NCI-H2081 treated with DMSO at 0.1 percent for 48 hours (cell line): ENCODE results near the gene CACNB4.
"Not testable (repeated sequence)": the region's sequence is repeated elsewhere in the genome, so short reads cannot be mapped to it uniquely, and the experiment has no call there.

Experiments
- DNase-seq: peaks from one replicate; lab custom pipeline; 2025; lab: John Stamatoyannopoulos, UW

The CACNB4 gene

DNA sequence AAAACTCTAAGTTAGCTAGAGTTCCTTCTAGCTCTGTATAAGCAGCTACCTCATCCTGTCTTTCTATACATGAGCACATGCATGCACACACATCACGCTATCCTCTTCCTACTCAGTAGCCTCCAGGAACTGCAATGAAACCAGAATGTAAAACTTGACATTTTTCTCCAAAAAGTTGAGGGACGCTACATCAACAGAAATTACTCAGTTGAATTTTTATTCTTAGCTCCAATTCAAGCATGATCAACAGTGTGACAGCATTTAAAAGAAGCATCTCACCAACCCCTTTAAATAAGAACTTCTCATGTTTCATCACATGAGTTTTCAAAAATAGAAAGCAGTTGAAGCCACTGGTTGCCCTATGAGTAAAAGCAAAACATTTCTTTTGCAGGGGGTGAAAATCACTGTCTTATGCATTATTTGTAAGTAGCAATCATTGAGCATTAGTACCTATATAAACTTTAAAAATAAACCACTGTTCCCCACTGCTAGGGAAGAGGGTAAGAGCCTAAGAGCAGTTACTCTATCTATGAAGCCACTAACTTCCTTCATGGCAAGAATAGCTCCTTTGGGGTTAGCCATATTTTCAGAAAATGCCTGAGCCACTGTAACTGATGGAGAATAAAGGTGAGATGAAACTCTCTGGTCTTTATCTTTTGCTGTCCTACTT lies 192.7 kb downstream of the CACNB4 start:
- no peak for DNase-seq

DNA sequence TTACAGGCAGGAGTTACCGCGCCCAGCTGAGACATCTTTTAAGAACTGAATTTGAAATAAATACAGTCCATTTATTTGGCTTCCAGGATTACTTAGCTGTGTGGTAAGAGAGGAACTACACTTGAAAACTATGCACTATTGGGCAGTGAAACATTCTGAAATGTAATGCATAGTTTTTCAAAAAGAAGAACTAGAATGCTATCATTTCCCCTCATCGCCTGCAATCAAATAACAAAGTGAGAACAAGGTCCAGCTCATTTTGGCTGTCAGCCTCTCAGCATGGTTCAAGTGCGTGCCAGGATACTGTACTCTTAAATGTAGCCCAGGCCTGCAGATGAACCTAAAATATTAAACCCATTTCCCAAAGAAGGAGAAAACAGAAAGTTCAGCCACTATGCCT lies 194.0 kb downstream of the CACNB4 start:
- no peak for DNase-seq

DNA sequence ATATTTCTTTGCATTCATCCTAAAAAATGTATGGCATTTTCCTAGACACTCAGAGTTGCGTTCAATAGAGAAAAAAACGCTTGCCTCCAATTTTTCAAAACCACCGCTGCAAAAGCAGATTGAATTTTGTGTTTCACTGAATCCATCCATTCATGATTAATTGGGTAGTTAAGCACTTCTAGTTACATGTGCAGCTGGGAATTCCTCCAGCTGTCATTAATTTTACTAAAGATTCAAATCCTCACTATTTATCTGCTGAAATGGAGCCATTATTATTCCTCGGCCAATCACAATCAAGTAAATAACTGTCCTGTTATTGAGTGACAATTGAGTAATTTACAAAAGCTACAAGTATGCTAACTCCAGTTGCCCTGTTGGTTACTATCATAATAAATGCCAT lies 194.8 kb downstream of the CACNB4 start:
- DNase-seq, result no peak

DNA sequence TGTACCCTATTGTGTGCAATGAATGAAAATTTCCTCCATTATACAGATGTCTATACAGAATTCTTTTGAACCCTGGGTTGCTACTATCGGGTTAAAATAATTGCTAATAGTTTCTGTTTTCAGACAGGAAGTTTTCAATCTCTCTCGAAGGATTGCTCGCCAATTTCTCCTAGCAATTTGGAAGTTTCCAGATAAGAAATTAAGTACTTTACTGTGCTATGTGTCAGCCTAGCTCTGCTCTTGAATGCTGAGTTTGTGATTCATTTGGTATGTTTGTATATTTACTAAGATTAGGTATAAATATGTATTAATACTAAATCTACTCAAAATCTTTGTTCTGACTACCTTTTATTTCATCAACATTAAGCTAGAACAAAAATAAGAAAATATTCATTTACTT lies 196.0 kb downstream of the CACNB4 start:
- no peak for DNase-seq

DNA sequence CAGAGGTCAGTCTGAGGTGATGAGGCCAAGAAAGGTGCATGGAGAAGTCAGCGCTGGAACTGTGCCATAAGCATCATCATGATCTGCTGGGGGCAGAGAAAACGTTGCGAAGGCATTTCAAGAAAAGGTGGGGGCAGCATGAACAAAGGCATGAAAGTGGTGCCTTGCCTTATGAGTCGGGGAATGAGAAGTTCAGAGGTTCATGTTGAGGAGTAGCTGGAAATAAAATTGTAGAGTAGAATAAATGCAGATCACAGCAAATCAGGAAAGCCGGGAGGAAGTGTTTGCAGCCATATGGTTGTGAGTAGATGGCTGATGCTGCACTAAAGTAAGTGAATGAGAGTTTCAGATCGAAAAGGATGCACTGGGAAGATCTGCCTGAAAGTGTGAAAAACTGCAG lies 198.5 kb downstream of the CACNB4 start:
- no peak for DNase-seq

DNA sequence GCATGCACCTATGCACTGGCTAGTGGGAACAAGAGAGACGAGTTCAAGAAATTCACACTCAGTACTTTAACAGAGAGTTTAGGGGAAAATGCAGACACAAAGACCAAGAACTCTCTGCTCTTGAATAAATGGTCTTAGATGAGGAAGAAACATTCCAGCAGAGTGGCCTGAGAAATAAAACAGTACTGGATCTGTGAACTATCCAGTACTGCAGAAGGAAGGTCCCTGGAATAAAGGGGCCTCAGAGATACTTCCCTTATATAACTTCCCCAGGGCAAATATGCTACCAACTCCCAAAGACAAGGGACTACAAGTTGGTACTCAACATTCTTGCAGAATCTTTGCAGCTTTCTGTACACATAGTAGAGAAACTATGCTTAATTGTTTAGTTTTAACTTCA lies 199.7 kb downstream of the CACNB4 start:
- DNase-seq, result no peak

DNA sequence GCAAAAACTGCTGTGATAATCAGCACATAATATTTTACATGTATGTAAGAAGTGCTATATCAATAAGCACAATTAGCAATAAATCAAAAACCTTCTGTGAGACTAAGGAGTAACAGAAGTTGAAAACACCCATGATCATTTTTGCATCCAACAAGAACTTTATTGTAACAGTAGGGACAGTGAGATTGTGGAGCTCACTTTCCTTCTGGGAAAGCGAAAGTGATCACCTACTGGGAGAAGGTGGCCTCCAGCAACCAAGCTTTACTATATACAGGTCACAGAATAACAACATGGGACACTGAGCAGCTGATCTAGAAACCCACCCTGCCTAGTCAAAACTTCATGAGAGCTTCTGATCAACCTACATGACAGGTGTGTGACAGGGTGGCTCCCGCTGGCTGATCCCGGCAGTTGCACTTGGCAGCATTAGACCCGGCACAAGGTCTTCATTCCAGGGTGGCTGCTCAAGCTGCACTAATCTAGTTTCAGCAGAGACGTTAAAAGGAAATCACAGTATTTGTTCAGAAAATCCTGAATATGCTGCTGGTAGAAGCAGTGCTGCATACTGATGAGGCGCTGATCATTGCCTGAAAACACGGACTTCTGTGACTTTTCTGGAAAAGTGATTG lies 207.2 kb downstream of the CACNB4 start:
- DNase-seq, result no peak

DNA sequence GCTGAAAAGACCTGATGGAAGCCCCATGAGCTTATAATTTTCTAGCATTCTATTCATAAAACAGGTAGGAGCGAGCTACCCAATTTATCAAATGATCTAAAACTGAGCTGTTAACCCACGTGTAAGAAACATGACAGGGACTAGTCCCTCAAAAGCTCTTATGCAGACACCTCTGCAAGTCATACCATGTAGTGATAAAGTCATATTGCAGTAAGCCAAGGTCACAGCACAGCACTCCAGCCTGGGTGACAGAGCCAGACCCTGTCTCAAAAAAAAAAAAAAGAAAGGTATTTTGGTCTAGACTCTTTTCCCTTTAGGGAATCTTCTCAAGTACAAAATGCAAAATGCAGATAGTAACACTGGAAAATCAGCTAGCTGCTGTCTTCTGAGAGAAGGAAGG lies 211.7 kb downstream of the CACNB4 start:
- no peak for DNase-seq

DNA sequence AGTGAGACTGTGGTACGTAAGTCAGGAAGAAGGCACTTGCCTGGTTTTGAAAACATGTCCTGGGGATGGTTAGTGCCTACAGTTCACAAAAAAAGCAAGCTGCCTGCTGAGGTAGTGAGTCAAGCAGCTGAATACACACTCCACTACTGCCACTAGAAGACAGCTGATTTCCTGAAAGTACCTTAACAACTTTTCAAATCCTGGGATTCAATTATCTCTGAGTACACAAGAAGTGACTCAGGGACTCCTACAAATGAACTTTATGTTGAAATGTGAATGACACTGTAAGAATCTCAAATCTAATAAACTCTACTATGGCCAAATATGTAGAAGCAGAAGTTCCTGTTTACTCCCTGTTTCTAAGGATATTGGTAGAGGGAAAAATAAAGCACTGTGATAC lies 212.6 kb downstream of the CACNB4 start:
- DNase-seq, result no peak

DNA sequence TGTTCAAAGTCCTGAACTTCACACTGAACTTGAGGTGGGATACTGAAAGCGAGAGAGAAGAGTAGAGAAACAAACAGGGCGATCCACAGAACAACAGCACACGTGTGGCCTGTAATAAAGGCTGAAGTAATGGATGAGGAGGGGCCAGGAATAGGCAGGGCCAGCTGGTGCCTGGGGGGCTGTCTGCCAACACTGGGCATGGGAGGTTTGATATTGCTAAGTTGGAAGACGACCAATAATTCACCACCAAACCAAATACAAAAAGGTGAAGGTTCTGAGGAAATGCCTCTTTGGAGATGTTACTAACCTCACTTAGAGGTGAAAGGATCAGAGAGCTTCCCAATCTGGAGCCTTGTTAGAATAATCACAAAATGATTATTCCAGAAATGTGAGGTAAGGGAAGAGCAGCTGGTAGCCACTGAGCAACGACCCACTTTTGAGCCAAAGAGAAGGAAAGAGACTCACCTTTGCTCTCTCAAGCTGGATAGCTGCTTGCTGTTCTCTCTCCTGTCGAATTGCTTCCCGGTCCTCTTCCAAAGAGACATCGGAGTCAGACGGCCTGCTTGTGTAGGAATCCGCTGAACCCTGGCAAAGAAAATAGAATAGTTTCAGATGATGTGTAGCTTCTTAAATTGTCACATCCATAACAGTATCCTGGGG lies 215.9 kb downstream of the CACNB4 start:
- DNase-seq, result no peak

DNA sequence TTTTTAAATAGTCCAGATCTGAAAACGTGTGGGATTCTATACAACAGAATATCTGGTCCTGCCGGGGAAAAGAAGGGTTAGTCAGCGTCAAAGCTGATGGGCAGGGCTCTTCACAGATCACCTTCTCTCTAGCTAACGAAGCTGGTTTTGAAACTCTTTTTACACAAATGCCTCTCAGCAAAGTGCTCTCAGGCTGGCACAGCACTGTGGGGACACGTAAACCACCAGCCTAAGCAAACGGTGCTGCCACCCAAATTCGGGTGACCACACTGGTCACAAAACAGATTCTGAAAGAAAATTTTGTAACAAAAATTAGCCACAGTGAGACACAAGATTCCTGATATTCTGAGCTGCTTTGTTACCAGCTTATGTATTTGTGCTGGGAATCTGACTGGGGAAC lies 217.5 kb downstream of the CACNB4 start:
- no peak for DNase-seq

DNA sequence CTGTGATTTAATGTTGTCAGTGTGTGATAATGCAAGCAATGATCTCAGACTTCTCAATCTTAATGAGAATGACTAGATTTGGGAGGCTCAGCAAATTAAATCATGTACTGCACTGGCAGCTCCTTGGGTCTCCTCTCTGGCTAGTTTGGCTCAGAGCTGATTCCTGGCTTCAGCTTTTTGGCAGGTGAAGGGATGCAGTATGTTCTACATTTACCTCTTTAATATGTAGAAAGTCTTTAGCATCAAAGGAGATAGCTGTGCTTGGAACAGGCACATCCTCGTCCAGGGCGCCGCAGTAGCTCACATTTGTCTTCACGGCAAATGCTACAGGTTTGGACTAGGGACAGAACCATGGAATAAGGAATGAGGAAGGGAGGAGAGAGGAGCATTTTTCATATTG lies 218.3 kb downstream of the CACNB4 start:
- no peak for DNase-seq

DNA sequence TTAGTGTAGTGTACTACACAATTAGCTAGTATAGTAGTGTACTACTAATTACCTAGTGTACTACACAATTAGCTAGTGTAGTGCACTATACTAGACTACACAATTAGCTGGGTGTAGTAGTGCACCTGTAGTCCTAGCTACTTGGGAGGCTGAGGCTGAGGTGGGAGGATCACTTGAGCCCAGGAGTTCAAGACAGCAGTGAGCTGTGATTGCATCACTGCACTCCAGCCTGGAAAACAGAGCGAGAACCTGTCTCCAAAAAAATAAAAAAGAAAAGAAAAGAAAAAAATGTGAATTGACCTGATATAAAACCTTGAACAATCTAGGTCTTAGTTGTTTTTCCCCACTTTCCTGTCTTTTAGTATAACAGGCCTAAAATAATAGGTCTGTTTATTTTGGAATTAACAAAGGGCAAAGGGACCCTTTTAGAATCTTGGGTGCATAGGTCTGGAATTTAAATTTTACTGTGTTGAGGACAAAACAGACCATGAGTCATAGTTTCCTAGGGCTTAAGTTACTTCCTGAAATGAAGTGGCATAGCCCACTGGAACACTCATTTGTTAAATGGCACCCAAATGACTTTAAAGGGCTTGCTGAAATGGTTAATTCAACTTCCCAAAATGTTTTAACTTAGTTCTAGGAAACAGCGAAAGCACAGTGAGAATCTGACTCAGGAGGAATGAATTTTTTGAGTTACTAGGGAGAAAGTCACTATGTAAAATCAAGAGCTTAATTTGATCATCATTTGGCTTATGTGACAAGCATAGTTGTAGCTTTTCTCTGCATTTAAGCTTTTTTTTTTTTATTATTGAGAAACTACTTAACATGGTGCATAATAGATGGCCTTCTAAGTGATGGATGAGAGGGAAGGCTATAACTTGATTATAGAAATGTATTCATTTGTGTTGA lies 219.9 kb downstream of the CACNB4 start:
- no peak for DNase-seq

DNA sequence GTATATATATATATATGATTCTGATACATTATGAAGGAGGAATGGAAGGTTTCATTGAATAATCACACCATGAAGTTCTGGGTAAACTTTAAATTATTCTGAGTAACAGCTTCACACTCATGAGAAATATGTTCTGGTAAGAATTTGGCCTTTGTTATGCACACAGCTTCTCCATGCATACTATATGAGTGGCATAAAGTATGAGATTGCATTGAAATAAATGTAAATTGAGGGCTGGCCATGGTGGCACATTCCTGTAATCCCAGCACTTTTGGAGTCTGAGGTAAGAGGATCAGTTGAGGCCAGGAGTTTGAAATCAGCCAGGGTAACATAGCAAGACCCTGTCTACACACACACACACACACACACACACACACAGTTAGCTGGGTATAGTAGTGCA lies 220.6 kb downstream of the CACNB4 start:
- no peak for DNase-seq

DNA sequence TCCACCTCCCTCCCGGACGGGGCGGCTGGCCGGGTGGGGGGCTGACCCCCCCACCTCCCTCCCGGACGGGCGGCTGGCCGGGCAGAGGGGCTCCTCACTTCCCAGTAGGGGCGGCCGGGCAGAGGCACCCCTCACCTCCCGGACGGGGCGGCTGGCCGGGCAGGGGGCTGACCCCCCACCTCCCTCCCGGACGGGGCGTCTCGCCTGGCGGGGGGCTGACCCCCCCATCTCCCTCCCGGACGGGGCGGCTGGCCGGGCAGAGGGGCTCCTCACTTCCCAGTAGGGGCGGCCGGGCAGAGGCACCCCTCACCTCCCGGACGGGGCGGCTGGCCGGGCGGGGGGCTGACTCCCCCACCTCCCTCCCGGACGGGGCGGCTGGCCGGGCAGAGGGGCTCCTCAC lies 223.2 kb downstream of the CACNB4 start:
- DNase-seq, result not testable (repeated sequence)

DNA sequence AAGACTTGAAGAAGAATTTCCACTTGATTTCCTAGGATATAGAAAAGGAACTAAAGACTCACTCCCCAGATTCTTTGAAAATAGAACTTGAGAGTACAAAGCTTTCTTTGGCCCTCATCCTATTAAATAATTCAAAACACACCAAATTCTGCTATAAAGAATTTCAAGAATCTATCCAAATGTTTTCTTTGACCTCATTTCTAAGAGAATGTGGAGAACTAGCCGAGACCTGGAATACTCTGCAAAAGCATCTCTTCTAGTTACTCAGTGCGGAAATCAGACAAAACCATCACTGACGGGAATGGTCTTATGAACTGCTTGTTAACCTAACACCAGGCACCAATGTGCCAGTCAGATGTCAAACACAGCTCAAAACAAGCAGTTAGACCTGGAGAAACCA lies 226.4 kb downstream of the CACNB4 start:
- no peak for DNase-seq

DNA sequence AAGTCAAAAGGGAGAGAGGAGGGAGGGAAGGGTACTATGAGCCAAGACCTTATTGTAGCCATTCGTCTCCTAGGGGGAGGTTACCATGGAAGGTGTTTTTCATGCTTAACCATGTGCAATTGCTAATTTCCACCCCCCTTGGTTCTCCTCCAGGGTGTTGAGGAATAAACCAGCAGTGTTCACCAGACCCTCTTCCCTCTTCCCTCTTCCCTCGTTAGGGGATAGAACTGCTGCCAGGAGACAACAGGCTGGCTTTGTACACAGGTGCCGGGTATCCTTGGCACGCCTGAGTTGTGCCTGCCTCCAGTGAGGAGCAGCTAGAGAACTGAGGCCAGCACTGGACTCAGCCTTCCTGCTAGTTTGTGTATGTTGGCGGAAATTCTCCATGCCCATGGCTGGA lies 229.6 kb downstream of the CACNB4 start:
- DNase-seq, result no peak

DNA sequence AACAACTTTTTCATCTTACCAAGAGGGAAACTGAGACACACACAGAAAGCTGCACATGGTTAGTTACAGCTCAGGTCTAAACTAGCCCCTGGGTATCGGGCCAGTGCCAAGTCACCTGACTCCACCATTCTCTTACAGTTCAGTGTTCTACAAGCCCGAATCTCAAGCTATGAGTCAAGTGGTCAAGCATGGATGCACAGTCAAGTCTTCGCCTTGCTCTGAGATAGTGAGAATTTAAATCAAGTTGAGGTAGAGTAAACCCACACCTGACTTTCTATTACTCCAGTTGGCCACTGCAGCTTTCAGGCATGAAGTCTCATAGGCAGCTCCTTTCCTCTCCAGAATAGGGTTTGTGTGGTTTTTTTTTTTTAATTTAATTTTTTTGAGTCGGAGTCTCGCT lies 236.1 kb downstream of the CACNB4 start:
- DNase-seq, result no peak

DNA sequence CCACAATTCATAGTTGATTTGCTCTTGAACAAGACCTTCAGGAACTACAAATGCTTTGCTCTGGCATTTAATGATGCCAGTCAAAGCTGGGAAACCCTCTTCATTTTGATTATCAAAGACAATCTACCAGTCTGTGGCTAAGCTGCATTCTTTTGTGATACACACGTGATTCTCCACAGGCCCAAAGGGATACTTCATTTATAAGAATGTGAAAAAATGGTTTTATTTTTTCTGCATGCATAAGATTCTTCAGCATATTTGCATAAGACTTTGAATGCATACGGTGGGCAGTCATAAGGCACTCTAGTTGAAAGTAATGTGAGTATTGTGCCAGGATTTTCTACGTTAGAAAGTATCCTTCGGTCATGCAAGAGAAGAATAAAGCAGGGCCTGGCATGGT lies 237.7 kb downstream of the CACNB4 start:
- DNase-seq, result no peak

DNA sequence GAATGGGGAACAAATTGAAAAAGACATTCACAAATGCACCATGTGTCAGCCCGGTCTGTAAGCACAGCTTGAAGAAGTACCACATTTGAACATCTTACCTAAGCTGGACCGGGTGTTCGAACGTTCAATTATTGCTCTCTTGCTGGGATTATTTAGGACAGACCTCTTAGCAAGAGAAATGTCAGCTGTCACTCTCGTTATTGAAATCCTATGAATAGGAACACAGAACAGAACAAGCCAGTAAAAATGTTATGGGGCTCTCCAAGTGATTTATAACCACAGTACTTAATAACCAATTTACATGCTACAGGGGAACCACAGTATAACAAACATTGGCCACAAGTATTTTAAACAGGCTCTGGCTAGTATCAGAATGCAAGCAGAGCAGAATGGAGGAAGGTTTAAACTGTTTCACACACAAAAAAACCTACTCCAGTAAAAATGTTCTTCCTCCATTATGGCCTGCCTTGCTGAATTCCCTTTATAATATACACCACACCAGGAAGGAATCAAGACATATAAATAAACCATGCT lies 238.2 kb downstream of the CACNB4 start:
- DNase-seq, result no peak

DNA sequence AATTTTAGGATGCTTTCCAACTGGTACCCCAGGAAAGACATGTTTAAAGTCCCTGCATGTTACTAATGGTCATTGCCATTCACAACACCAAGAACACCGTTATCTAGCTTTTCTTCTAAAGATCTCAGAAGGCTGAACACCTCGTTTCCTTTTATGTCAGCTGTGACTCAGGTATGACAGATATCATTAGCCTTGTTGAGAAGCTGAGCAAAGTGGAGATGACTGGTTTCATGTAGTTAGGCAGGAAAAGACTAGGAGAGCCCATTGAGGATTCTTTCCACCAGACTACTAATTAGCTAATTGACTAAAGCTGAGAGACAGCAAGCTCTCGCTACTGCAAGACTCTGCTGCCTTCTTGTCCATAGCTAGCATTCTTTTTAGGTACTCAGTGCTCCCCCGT lies 238.6 kb downstream of the CACNB4 start:
- DNase-seq, result no peak

DNA sequence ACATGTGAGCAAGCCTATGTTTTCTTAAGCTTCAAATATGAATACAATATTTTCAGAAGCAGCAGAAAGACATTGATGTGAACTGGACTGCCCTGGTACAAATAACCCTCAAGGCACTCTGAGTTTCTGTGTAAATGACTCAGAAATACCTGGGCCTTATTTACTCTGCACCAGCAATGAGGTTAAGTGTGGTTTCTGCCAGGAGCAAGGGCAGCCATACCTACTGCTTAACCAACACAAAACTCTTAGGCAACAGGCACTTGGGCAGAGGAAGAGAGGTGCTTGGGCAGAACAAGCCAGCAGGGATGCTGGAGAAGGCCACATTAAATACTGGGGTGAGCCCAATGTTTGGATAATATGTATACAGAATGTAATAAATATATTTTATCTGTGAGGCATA lies 241.2 kb downstream of the CACNB4 start:
- DNase-seq, result no peak
